ENCODE measurements around the gene CTSZ. TPM values are rescaled to one million over a fixed set of nuclear protein-coding genes. Genes with fewer than 3 reads are reported as not detected.

The CTSZ gene
- total and polyA plus RNA-seq, 2 experiments from 2014 or later: 0.58 to 41.4 TPM

DNA sequence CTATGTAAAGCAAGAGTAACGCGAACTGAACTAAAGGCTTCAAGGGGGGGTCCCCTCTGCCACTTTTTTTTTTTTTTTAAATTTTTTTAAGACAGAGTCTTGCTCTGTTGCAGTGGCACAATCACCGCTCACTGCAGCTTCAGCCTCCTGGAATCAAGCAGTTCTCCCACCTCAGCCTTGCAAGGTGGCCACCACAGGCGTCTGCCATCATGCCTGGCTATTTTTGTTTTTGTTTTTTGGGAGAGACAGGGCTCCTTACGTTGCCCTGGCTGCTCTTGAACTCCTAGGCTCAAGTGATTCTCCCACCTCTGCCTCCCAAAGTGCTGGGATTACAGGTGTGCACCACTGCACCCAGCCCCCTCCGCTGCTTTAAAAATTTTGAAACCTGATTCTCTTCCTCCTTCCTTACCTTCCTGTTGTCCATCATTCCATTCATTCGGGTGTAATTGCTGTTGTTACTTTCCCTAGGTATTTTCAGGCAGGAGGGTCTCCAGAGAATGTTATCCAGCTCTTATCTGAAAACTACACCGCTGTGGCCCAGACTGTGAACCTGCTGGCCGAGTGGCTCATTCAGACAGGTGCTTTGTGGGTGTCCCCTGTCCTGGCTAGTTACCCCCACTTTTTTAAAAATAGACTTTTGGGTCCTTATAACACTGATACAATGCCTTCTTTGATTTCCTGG, 20.6 kb downstream of the CTSZ start:
- no peak overlapping the region for H2AFZ ChIP-seq
- no peak overlapping the region for H3K27ac ChIP-seq (ENCODE audit: low read depth)
- H3K9me2 ChIP-seq (ENCODE audit: insufficient read depth): no peaks in the 10 kb centered on the region; the same call in 1 of the 2 replicates
- no peak overlapping the region for H3K4me2 ChIP-seq
- DNase-seq (ENCODE audit: low spot score): no peak
- no peak for TF ChIP-seq POLR2AphosphoS5 (IDR thresholded peaks at IDR 0.05; ENCODE audit: low read depth)
- no peak for TF ChIP-seq CREB1 (CRISPR knock-in tag; IDR thresholded peaks at IDR 0.05; ENCODE audit: low read depth)
- TF ChIP-seq ZNF331 (CRISPR knock-in tag; IDR thresholded peaks at IDR 0.05; ENCODE audit: low read depth): no peak
- TF ChIP-seq, protein P1, sequence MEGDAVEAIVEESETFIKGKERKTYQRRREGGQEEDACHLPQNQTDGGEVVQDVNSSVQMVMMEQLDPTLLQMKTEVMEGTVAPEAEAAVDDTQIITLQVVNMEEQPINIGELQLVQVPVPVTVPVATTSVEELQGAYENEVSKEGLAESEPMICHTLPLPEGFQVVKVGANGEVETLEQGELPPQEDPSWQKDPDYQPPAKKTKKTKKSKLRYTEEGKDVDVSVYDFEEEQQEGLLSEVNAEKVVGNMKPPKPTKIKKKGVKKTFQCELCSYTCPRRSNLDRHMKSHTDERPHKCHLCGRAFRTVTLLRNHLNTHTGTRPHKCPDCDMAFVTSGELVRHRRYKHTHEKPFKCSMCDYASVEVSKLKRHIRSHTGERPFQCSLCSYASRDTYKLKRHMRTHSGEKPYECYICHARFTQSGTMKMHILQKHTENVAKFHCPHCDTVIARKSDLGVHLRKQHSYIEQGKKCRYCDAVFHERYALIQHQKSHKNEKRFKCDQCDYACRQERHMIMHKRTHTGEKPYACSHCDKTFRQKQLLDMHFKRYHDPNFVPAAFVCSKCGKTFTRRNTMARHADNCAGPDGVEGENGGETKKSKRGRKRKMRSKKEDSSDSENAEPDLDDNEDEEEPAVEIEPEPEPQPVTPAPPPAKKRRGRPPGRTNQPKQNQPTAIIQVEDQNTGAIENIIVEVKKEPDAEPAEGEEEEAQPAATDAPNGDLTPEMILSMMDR (conservative IDR thresholded peaks at IDR 0.05; ENCODE audit: low read depth in 2 of 2): no peak
- no peak overlapping the region for H3K4me3 ChIP-seq
- peaks cover 50% of the 10 kb centered on the region for H3K79me2 ChIP-seq (replicated peaks; ENCODE audit: insufficient read depth)
- H3K4me3 Mint-ChIP-seq: no peak overlapping the region
- ATAC-seq: no peak
- peaks cover 36% of the 10 kb centered on the region for H3K36me3 ChIP-seq (ENCODE audit: insufficient read depth)
- peaks cover 14% of the 10 kb centered on the region for H3K4me1 ChIP-seq (ENCODE audit: insufficient read depth)
- H3F3A ChIP-seq (replicated peaks; ENCODE audit: low read depth): no peaks in the 10 kb centered on the region
- peaks cover 5% of the 10 kb centered on the region for H3K27me3 Mint-ChIP-seq (ENCODE audit: insufficient read depth, low read depth, poor library complexity)
- no peaks in the 10 kb centered on the region for H3K27me3 ChIP-seq (ENCODE audit: insufficient read depth)
- no peak overlapping the region for H3K27ac Mint-ChIP-seq
- H3K9me3 Mint-ChIP-seq: no peaks in the 10 kb centered on the region; the same call in 2 of the 3 replicates
- peaks cover 59% of the 10 kb centered on the region for H3K36me3 Mint-ChIP-seq (ENCODE audit: low read depth)
- H4K20me1 ChIP-seq (replicated peaks; ENCODE audit: insufficient read depth): peaks cover 30% of the 10 kb centered on the region; the same call in 1 of the 2 replicates
- peaks cover 19% of the 10 kb centered on the region for H3K4me1 Mint-ChIP-seq

DNA sequence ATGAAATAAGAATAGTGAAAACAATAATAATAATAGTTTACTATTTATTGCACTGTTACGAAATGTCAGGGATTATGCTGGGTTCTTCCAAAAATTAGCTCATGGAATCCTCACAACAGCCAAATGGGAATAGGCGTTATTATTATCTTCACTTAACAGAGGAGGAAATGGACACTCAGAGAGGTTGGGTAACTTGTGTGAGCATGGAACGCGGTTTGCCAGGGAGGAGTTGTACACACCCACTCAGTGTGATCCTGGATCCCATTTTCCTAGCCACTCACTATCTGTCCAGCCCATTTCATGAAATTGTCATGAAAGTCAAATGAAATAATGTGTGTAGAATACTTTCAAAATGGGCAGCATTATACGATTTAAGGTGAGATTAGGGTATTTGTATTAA, 21.4 kb downstream of the CTSZ start:
- Histone ChIP-seq H3K27me3 (ENCODE audit: insufficient read depth) (no peaks in the 10 kb centered on the region), H4K20me1 (replicated peaks; ENCODE audit: insufficient read depth) (peaks cover 30% of the 10 kb centered on the region; the same call in 1 of the 2 replicates), H3K9me2 (ENCODE audit: insufficient read depth) (no peaks in the 10 kb centered on the region; the same call in 1 of the 2 replicates), H3K4me2 (no peak overlapping the region), H2AFZ (no peak overlapping the region), H3F3A (replicated peaks; ENCODE audit: low read depth) (no peaks in the 10 kb centered on the region), H3K4me3 (no peak overlapping the region), H3K4me1 (ENCODE audit: insufficient read depth) (peaks cover 14% of the 10 kb centered on the region), H3K36me3 (ENCODE audit: insufficient read depth) (peaks cover 29% of the 10 kb centered on the region), H3K27ac (ENCODE audit: low read depth) (no peak overlapping the region), H3K79me2 (replicated peaks; ENCODE audit: insufficient read depth) (peaks cover 50% of the 10 kb centered on the region)
- no peak overlapping the region; the same call in 1 of the 2 replicates for H3K27ac Mint-ChIP-seq
- H3K36me3 Mint-ChIP-seq (ENCODE audit: low read depth): peaks cover 52% of the 10 kb centered on the region
- no peak for DNase-seq (ENCODE audit: low spot score)
- peaks cover 19% of the 10 kb centered on the region for H3K4me1 Mint-ChIP-seq
- H3K9me3 Mint-ChIP-seq: no peaks in the 10 kb centered on the region; the same call in 2 of the 3 replicates
- H3K27me3 Mint-ChIP-seq (ENCODE audit: insufficient read depth, low read depth, poor library complexity): peaks cover 5% of the 10 kb centered on the region
- no peak for ATAC-seq
- no peak overlapping the region for H3K4me3 Mint-ChIP-seq
- TF ChIP-seq ZNF331 (CRISPR knock-in tag; IDR thresholded peaks at IDR 0.05; ENCODE audit: low read depth): no peak
- TF ChIP-seq STAT1 (IDR thresholded peaks at IDR 0.05; ENCODE audit: unreplicated experiment): no peak
- TF ChIP-seq EZH2phosphoT487 (IDR thresholded peaks at IDR 0.05; ENCODE audit: unreplicated experiment): no peak
- no peak for TF ChIP-seq POLR2AphosphoS5 (IDR thresholded peaks at IDR 0.05; ENCODE audit: low read depth)
- TF ChIP-seq, protein P2, sequence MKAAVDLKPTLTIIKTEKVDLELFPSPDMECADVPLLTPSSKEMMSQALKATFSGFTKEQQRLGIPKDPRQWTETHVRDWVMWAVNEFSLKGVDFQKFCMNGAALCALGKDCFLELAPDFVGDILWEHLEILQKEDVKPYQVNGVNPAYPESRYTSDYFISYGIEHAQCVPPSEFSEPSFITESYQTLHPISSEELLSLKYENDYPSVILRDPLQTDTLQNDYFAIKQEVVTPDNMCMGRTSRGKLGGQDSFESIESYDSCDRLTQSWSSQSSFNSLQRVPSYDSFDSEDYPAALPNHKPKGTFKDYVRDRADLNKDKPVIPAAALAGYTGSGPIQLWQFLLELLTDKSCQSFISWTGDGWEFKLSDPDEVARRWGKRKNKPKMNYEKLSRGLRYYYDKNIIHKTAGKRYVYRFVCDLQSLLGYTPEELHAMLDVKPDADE (IDR thresholded peaks at IDR 0.05): no peak
- no peak for TF ChIP-seq NANOG (IDR thresholded peaks at IDR 0.05; ENCODE audit: borderline replicate concordance)
- no peak for TF ChIP-seq EZH2 (IDR thresholded peaks at IDR 0.05; ENCODE audit: low read depth, unreplicated experiment)
- TF ChIP-seq, protein P1 (conservative IDR thresholded peaks at IDR 0.05; ENCODE audit: low read depth in 2 of 2): no peak
- no peak for TF ChIP-seq ZNF114 (CRISPR knock-in tag; IDR thresholded peaks at IDR 0.05)
